Lower lobe of right lung (tissue), 2 donors: ENCODE data around the gene KHDC4. TPM values are rescaled to one million over a fixed set of nuclear protein-coding genes. Genes with fewer than 3 reads are reported as not detected.

ENCODE experiments used
- ATAC-seq, 2 donors: fragments of 200-7000 bp; cut with Tn5 transposase; one replicate each; pipeline ENCODE4 v1.9.1; 2020 to 2022; ENCODE audit warnings: mild to moderate bottlenecking in 2 of 2, moderate library complexity in 2 of 2
- DNase-seq: peaks from one replicate; pipeline ENCODE4 v3.0.0-alpha.2; 2020
- H3K27ac ChIP-seq: fragments of 200-600 bp; one replicate; pipeline ENCODE4 v1.8.0; 2022
- H3K27me3 ChIP-seq: fragments of 200-600 bp; one replicate; pipeline ENCODE4 v1.8.0; 2022; ENCODE audit warnings: low read depth
- H3K36me3 ChIP-seq: fragments of 200-600 bp; one replicate; pipeline ENCODE4 v1.8.0; 2022; ENCODE audit warnings: mild to moderate bottlenecking
- H3K4me1 ChIP-seq: fragments of 200-600 bp; one replicate; pipeline ENCODE4 v1.8.0; 2022
- H3K4me3 ChIP-seq: fragments of 200-600 bp; one replicate; pipeline ENCODE4 v1.8.0; 2022; ENCODE audit warnings: mild to moderate bottlenecking
- H3K9me3 ChIP-seq: fragments of 200-600 bp; one replicate; pipeline ENCODE4 v1.8.0; 2022
- CTCF ChIP-seq: fragments of 200-600 bp; IDR thresholded peaks from one replicate; pipeline ENCODE4 v1.8.0; 2022; ENCODE audit warnings: antibody characterized with exemption, mild to moderate bottlenecking
- intact Hi-C: fragments of 100-400 bp; cut with DNase I; formaldehyde crosslinking; loops from one replicate; pipeline ENCODE4 v1.11.0; 2022
- total RNA-seq: library from RNA; stranded (reverse); fragmentation: NEBNext Ultra II Directional; extraction: Animal tissue kit (Norgen Biotek cat#: 25700); gene quantifications from one replicate; pipeline ENCODE4 v1.2.1, GENCODE V29; 2021
- donor health status: DM: no; HTN: yes; CAD: no; lungs with severe emphysema.

KHDC4 gene
- total RNA-seq, 1 donor from 2014 or later, result 42.8 TPM

GRCh38 chr1:155979597-155980343, 45.6 kb upstream of the KHDC4 start:
- no peak for TF ChIP-seq CTCF
- no peaks in the 10 kb centered on the region for H3K27me3 ChIP-seq
- H3K4me3 ChIP-seq, result peak overlapping the region; percentile 94
- ATAC-seq, result no peak
- peaks cover 74% of the 10 kb centered on the region for H3K4me1 ChIP-seq
- H3K9me3 ChIP-seq, result no peaks in the 10 kb centered on the region
- peak overlapping the region; percentile 93 for H3K27ac ChIP-seq
- no peak for DNase-seq
- no peaks in the 10 kb centered on the region for H3K36me3 ChIP-seq
- intact Hi-C loops, result no loop called here

- TF ChIP-seq CTCF, result no peak
- H3K9me3 ChIP-seq, result no peaks in the 10 kb centered on the region
- ATAC-seq, result peak in 1 of 2 donors; percentile 23
- no peaks in the 10 kb centered on the region for H3K27me3 ChIP-seq
- H3K27ac ChIP-seq, result peak overlapping the region; percentile 93
- no peak for DNase-seq
- intact Hi-C loops, result no loop called here
- H3K4me1 ChIP-seq, result peaks cover 76% of the 10 kb centered on the region
- H3K4me3 ChIP-seq, result peak overlapping the region; percentile 94
- peaks cover 3% of the 10 kb centered on the region for H3K36me3 ChIP-seq
Observed at GRCh38 chr1:155978973-155979429, 44.8 kb upstream of the KHDC4 start.

- Histone ChIP-seq H3K27ac (peak within 1 kb of the TSS; percentile 93), H3K9me3 (no peaks in the 10 kb centered on the region), H3K4me3 (peak within 1 kb of the TSS; percentile 94), H3K36me3 (peaks cover 7% of the 10 kb centered on the region), H3K27me3 (no peaks in the 10 kb centered on the region), H3K4me1 (peaks cover 76% of the 10 kb centered on the region)
- DNase-seq, result peak; percentile 91
- intact Hi-C loops, result no loop called here
- TF ChIP-seq CTCF, result peak; percentile 19
- ATAC-seq, result peak; percentile 82 to 84
Observed at GRCh38 chr1:155978325-155978972, 44.2 kb upstream of the KHDC4 start, which contains the start of gene ARHGEF2. Gene ARHGEF2 (minus strand): TSS chr1:155978547. CDS start chr1:155978427, 120 bp downstream.

- Histone ChIP-seq H3K9me3 (no peaks in the 10 kb centered on the region), H3K4me3 (peak overlapping the region; percentile 94), H3K36me3 (peaks cover 7% of the 10 kb centered on the region), H3K27ac (peak overlapping the region; percentile 93), H3K27me3 (no peaks in the 10 kb centered on the region), H3K4me1 (peaks cover 76% of the 10 kb centered on the region)
- intact Hi-C loops, result no loop called here
- no peak for TF ChIP-seq CTCF
- DNase-seq, result no peak
- ATAC-seq, result peak; percentile 58 to 60
Observed at GRCh38 chr1:155977690-155978324, 43.6 kb upstream of the KHDC4 start.

GRCh38 chr1:155976913-155977689, 42.9 kb upstream of the KHDC4 start:
- H3K36me3 ChIP-seq, result peaks cover 7% of the 10 kb centered on the region
- peak overlapping the region; percentile 94 for H3K4me3 ChIP-seq
- peak overlapping the region; percentile 93 for H3K27ac ChIP-seq
- peaks cover 76% of the 10 kb centered on the region for H3K4me1 ChIP-seq
- no peaks in the 10 kb centered on the region for H3K9me3 ChIP-seq
- DNase-seq (no peak), ATAC-seq (peak; percentile 0 to 3)
- intact Hi-C loops, result no loop called here
- TF ChIP-seq CTCF, result no peak
- no peaks in the 10 kb centered on the region for H3K27me3 ChIP-seq
